HepG2 (cell line): Measurements from ENCODE around the gene CYB5B. TPM values are rescaled to one million over a fixed set of nuclear protein-coding genes. Genes with fewer than 3 reads are reported as not detected.
A peak's percentile ranks its signal among the peaks of the same experiment; 100 is the strongest.

Experiments used
- ATAC-seq: fragments of 200-7000 bp; cut with Tn5 transposase; 3 replicates; pipeline ENCODE4 v1.9.1; 2020; ENCODE audit warnings: mild to moderate bottlenecking, moderate library complexity
- BruUV-seq: library from RNA; stranded (reverse); fragments of 400-500 nt; replicated peaks from 2 replicates; lab custom pipeline; 2021; lab: Mats Ljungman, UMichigan
- CTCF ChIA-PET: fragments of 300-600 bp; formaldehyde crosslinking; extraction: SDS; loops from one replicate; lab custom pipeline; 2021; ENCODE audit warnings: low total read pairs, inconsistent platforms, low intra/inter-chr PET ratio; lab: Yijun Ruan, JAX
- POLR2A ChIA-PET: fragments of 350-600 bp; sonication (Branson Sonifier 250); formaldehyde crosslinking; loops from one replicate; lab custom pipeline; 2020; ENCODE audit warnings: antibody characterized with exemption, inconsistent platforms; lab: Yijun Ruan, JAX
- DNase-seq: peaks from one replicate; pipeline ENCODE4 v3.0.0-alpha.2; 2015; ENCODE audit warnings: low spot score
- FAIRE-seq: peaks from 3 replicates; lab custom pipeline; 2011; peaks lifted over from hg19 to GRCh38; lab: Jason Lieb, UNC
- H2AFZ ChIP-seq: one replicate; pipeline ENCODE4 v1.6.1; 2011; ENCODE audit warnings: low read length, inconsistent platforms
- H3K27ac ChIP-seq: fragments of 300-600 bp; 3 replicates; pipeline ENCODE4 v1.8.0; 2011; ENCODE audit warnings: mixed run types, mild to moderate bottlenecking, mixed read lengths, low read length, inconsistent platforms; ENCODE audit not compliant: insufficient read depth; ENCODE audit errors: extremely low read length
- H3K27me3 ChIP-seq, 2 experiments: fragments of 200-600 bp in 1 of 2; 2 replicates in 1 of 2; 3 replicates in 1 of 2; pipeline versions ENCODE4 v1.6.0 to v1.8.0; 2011; ENCODE audit warnings: low read length in 2 of 2, mild to moderate bottlenecking in 2 of 2, moderate library complexity in 2 of 2, inconsistent platforms in 1 of 2; ENCODE audit not compliant: insufficient read depth in 2 of 2, control insufficient read depth in 1 of 2
- H3K36me3 ChIP-seq, 2 experiments: fragments of 200-600 bp in 1 of 2; replicated peaks in 1 of 2; 2 replicates in 1 of 2; 3 replicates in 1 of 2; pipeline versions ENCODE4 v1.5.1 to v1.8.0; 2011; ENCODE audit warnings: low read length in 2 of 2, inconsistent platforms in 1 of 2; ENCODE audit not compliant: insufficient read depth in 2 of 2, control insufficient read depth in 1 of 2
- H3K4me1 ChIP-seq: 2 replicates; pipeline ENCODE4 v1.5.1; 2012; ENCODE audit warnings: low read length, inconsistent platforms; ENCODE audit not compliant: insufficient read depth
- H3K4me2 ChIP-seq: 2 replicates; pipeline ENCODE4 v1.6.0; 2011; ENCODE audit warnings: low read depth, low read length, inconsistent platforms
- H3K4me3 ChIP-seq, 3 experiments: fragments of 200-600 bp in 1 of 3; sonication (generic), shearing (Covaris generic) in 1 of 3; replicated peaks in 1 of 3; 2 replicates each; pipeline ENCODE4 v1.5.1; 2011 to 2016; ENCODE audit warnings: low read length in 3 of 3, inconsistent platforms in 2 of 3, low read depth in 2 of 3, mild to moderate bottlenecking in 2 of 3, control low read depth in 1 of 3, mixed read lengths in 1 of 3; ENCODE audit not compliant: insufficient read depth in 1 of 3
- H3K79me2 ChIP-seq: one replicate; pipeline ENCODE4 v1.6.1; 2011; ENCODE audit warnings: low read length, inconsistent platforms; ENCODE audit not compliant: insufficient read depth
- H3K9ac ChIP-seq: 2 replicates; pipeline ENCODE4 v1.6.0; 2011; ENCODE audit warnings: mild to moderate bottlenecking, low read depth, low read length, inconsistent platforms; ENCODE audit not compliant: insufficient read depth
- H3K9me3 ChIP-seq: 2 replicates; pipeline ENCODE4 v1.5.1; 2012; ENCODE audit warnings: mild to moderate bottlenecking, low read length
- H4K20me1 ChIP-seq: 2 replicates; pipeline ENCODE4 v1.6.0; 2011; ENCODE audit warnings: inconsistent platforms, mild to moderate bottlenecking, low read length, moderate library complexity; ENCODE audit not compliant: insufficient read depth
- FOXP4 ChIP-seq: sonication (generic); formaldehyde crosslinking; IDR thresholded peaks from 2 replicates; pipeline ENCODE4 v1.4.0; 2020; ENCODE audit warnings: missing genetic modification reagents
- HNRNPK ChIP-seq: fragments of 200-400 bp; formaldehyde crosslinking; IDR thresholded peaks from 2 replicates; pipeline ENCODE4 v1.6.1; 2018; ENCODE audit warnings: low read length, low read depth, moderate library complexity, mild to moderate bottlenecking; ENCODE audit not compliant: poor library complexity, severe bottlenecking
- TRIM22 ChIP-seq: fragments of 450-650 bp; IDR thresholded peaks from 2 replicates; pipeline ENCODE4 v1.6.1; 2017
- ZBTB33 ChIP-seq: sonication (generic); formaldehyde crosslinking; IDR thresholded peaks from 2 replicates; pipeline ENCODE4 v1.4.0; 2020; ENCODE audit warnings: missing genetic modification reagents
- ZBTB38 ChIP-seq: sonication (generic); formaldehyde crosslinking; IDR thresholded peaks from 2 replicates; pipeline ENCODE4 v1.5.1; 2020; ENCODE audit warnings: mild to moderate bottlenecking, missing genetic modification reagents
- ZMAT5 ChIP-seq: sonication (generic); formaldehyde crosslinking; IDR thresholded peaks from 2 replicates; pipeline ENCODE4 v1.5.0; 2020; ENCODE audit warnings: mild to moderate bottlenecking, low read depth, missing genetic modification reagents, borderline replicate concordance
- ZNF263 ChIP-seq: sonication (generic); formaldehyde crosslinking; IDR thresholded peaks from 2 replicates; pipeline ENCODE4 v1.4.0; 2020; ENCODE audit warnings: missing genetic modification reagents
- ZSCAN5A ChIP-seq: sonication (generic); formaldehyde crosslinking; IDR thresholded peaks from 2 replicates; pipeline ENCODE4 v1.8.0; 2022; ENCODE audit warnings: mild to moderate bottlenecking, missing genetic modification reagents, borderline replicate concordance
- WGBS: methylation state at CpG from one replicate; pipeline ENCODE4 v1.1.6; 2017; ENCODE audit warnings: low lambda C conversion rate; 5-methylcytosine and 5-hydroxymethylcytosine counted together
- in situ Hi-C: cut with HindIII; loops from 2 replicates; pipeline ENCODE4 v1.10.0; 2017; ENCODE audit warnings: low pct_unique_long_range_greater_than_20kb; ENCODE audit not compliant: extremely low pct_ligation_motif_present
- intact Hi-C: fragments of 100-400 bp; cut with micrococcal nuclease; formaldehyde crosslinking; loops from one replicate; pipeline ENCODE4 v1.10.0; 2022; ENCODE audit not compliant: unreplicated experiment
- polyA plus RNA-seq, 8 experiments: library from polyadenylated mRNA; depleted of rRNA in 3 of 8; stranded (reverse) in 7 of 8; unstranded in 1 of 8; fragments of >200 nt; fragmentation: Illumina TruSeq in 4 of 8; extraction: Trizol in 4 of 8; gene quantifications; 2 replicates each; pipeline versions ENCODE4 v1.2.1 to v1.2.3, GENCODE V29; 2011 to 2016; ENCODE audit warnings: low read depth in 4 of 8, missing spikeins in 1 of 8, mixed read lengths in 1 of 8; ENCODE audit not compliant: insufficient read depth in 1 of 8
- total RNA-seq, 5 experiments: library from RNA; depleted of rRNA; stranded (reverse); fragments of >200 nt; fragmentation: Illumina TruSeq; extraction: Trizol; gene quantifications; 2 replicates each; pipeline ENCODE4 v1.2.3, GENCODE V29; 2016; ENCODE audit warnings: low read depth in 1 of 5

CYB5B gene
- total and polyA plus RNA-seq, 2 of the 13 experiments (the other 11 are each of a cell fraction or from before 2014, with no cell fraction given): 234 to 432 TPM

- TF ChIP-seq ZSCAN5A: no peak
Measured at GRCh38 chr16:69411064-69411985, 13.1 kb upstream of the CYB5B start (continued).

- Histone ChIP-seq H3K9me3 (no peaks in the 10 kb centered on the region), H3K4me2 (no peak overlapping the region), H3K4me3 (no peak overlapping the region), H3K9ac (no peak overlapping the region), H3K27me3 (no peaks in the 10 kb centered on the region), H3K79me2 (no peaks in the 10 kb centered on the region), H3K36me3 (no peaks in the 10 kb centered on the region), H2AFZ (no peak overlapping the region), H4K20me1 (no peaks in the 10 kb centered on the region), H3K4me1 (peaks cover 69% of the 10 kb centered on the region), H3K27ac (no peak overlapping the region)
- intact Hi-C loops (no loop called here), in situ Hi-C loops (no loop called here)
- TF ChIP-seq FOXP4 (no peak), TRIM22 (no peak), ZBTB33 (CRISPR knock-in tag) (peak; percentile 67), ZNF263 (CRISPR knock-in tag) (0 out of 2 replicates have a peak, but pooled peaks have one; percentile 32), ZMAT5 (CRISPR knock-in tag) (no peak), ZBTB38 (peak; percentile 71; the same call in 1 of the 2 replicates), HNRNPK (no peak)
- 87% methylated on average over 12 of the region's 12 CpGs for WGBS
- no peak for DNase-seq
- no peak for ATAC-seq
- FAIRE-seq: no peak
- ChIA-PET CTCF (no interaction called here), POLR2A (interaction anchor here (1.6 to 2.6 kb wide), 2 partner anchors 14 to 16 kb away, joined by 6 to 9 read pairs; no protein-coding TSS in a partner anchor)
- no TSS peak for BruUV-seq
Measured at GRCh38 chr16:69412287-69412686, 12.1 kb upstream of the CYB5B start.
